Liver (tissue), 9 donors: ENCODE data around the gene PROZ. TPM values are rescaled to one million over a fixed set of nuclear protein-coding genes. Genes with fewer than 3 reads are reported as not detected.

ENCODE experiments used
- DNase-seq: peaks from one replicate; pipeline ENCODE4 v3.0.0-alpha.2; 2017; ENCODE audit warnings: low spot score
- H3K27ac ChIP-seq, 2 donors: one replicate each; pipeline ENCODE4 v1.7.0; 2013; ENCODE audit warnings: inconsistent platforms in 2 of 2, low read length in 2 of 2, control low read depth in 1 of 2, low read depth in 1 of 2, mild to moderate bottlenecking in 1 of 2
- H3K27me3 ChIP-seq, 4 donors: one replicate each; pipeline versions ENCODE4 v1.6.1 to v1.7.0; 2013; ENCODE audit warnings: low read length in 3 of 4, inconsistent platforms in 1 of 4, mild to moderate bottlenecking in 1 of 4, moderate library complexity in 1 of 4; ENCODE audit not compliant: control insufficient read depth in 4 of 4, insufficient read depth in 4 of 4
- H3K36me3 ChIP-seq, 4 donors: one replicate each; pipeline versions ENCODE4 v1.6.1 to v1.7.0; 2013; ENCODE audit warnings: low read length in 3 of 4, mild to moderate bottlenecking in 3 of 4, low read depth in 1 of 4, moderate library complexity in 1 of 4; ENCODE audit not compliant: control insufficient read depth in 4 of 4, insufficient read depth in 3 of 4
- H3K4me1 ChIP-seq, 4 donors: one replicate each; pipeline versions ENCODE4 v1.6.1 to v1.7.0; 2013; ENCODE audit warnings: low read length in 3 of 4, mild to moderate bottlenecking in 3 of 4, moderate library complexity in 1 of 4; ENCODE audit not compliant: control insufficient read depth in 4 of 4, insufficient read depth in 4 of 4
- H3K4me3 ChIP-seq, 3 donors: one replicate each; pipeline versions ENCODE4 v1.6.1 to v1.7.0; 2013; ENCODE audit warnings: low read length in 3 of 3, control low read depth in 1 of 3, low read depth in 1 of 3, mild to moderate bottlenecking in 1 of 3
- H3K9ac ChIP-seq, 2 donors: one replicate each; pipeline ENCODE4 v1.7.0; 2013; ENCODE audit warnings: low read length in 2 of 2, mild to moderate bottlenecking in 2 of 2, moderate library complexity in 2 of 2, control low read depth in 1 of 2, low read depth in 1 of 2
- H3K9me3 ChIP-seq, 4 donors: one replicate each; pipeline versions ENCODE4 v1.6.1 to v1.7.0; 2013; ENCODE audit warnings: low read length in 3 of 4; ENCODE audit not compliant: control insufficient read depth in 4 of 4
- EGR1 ChIP-seq, 2 donors: IDR thresholded peaks; 2 replicates each; pipeline ENCODE4 v1.6.1; 2016 to 2018; ENCODE audit warnings: antibody characterized with exemption in 2 of 2, low read depth in 2 of 2
- FOXA1 ChIP-seq: IDR thresholded peaks from 2 replicates; pipeline ENCODE4 v1.6.1; 2016; ENCODE audit warnings: antibody characterized with exemption
- FOXA2 ChIP-seq: IDR thresholded peaks from 2 replicates; pipeline ENCODE4 v1.6.1; 2016; ENCODE audit warnings: antibody characterized with exemption
- GABPA ChIP-seq, 2 donors: IDR thresholded peaks in 1 of 2; conservative IDR thresholded peaks in 1 of 2; 2 replicates each; pipeline ENCODE4 v1.6.1; 2016; ENCODE audit warnings: antibody characterized with exemption in 2 of 2, mild to moderate bottlenecking in 1 of 2, moderate library complexity in 1 of 2
- HNF4A ChIP-seq, 2 donors: conservative IDR thresholded peaks; 2 replicates each; pipeline ENCODE4 v1.6.1; 2016; ENCODE audit warnings: antibody characterized with exemption in 2 of 2, mild to moderate bottlenecking in 2 of 2
- HNF4G ChIP-seq: IDR thresholded peaks from 2 replicates; pipeline ENCODE4 v1.6.1; 2016; ENCODE audit warnings: antibody characterized with exemption
- JUND ChIP-seq, 2 donors: IDR thresholded peaks; 2 replicates each; pipeline ENCODE4 v1.6.1; 2016; ENCODE audit warnings: antibody characterized with exemption in 2 of 2
- NR2F2 ChIP-seq: IDR thresholded peaks from 2 replicates; pipeline ENCODE4 v1.6.1; 2016; ENCODE audit warnings: antibody characterized with exemption
- RAD21 ChIP-seq, 2 donors: IDR thresholded peaks; 2 replicates each; pipeline ENCODE4 v1.6.1; 2016; ENCODE audit warnings: antibody characterized with exemption in 2 of 2, mild to moderate bottlenecking in 2 of 2
- RXRA ChIP-seq, 2 donors: IDR thresholded peaks; 2 replicates each; pipeline ENCODE4 v1.6.1; 2017 to 2018; ENCODE audit warnings: antibody characterized with exemption in 2 of 2, mild to moderate bottlenecking in 1 of 2
- SP1 ChIP-seq: IDR thresholded peaks from 2 replicates; pipeline ENCODE4 v1.6.1; 2018; ENCODE audit warnings: antibody characterized with exemption, mild to moderate bottlenecking
- TAF1 ChIP-seq: conservative IDR thresholded peaks from 2 replicates; pipeline ENCODE4 v1.6.1; 2016; ENCODE audit warnings: antibody characterized with exemption, mild to moderate bottlenecking
- YY1 ChIP-seq: IDR thresholded peaks from 2 replicates; pipeline ENCODE4 v1.6.1; 2016; ENCODE audit warnings: antibody characterized with exemption, mild to moderate bottlenecking
- WGBS: extraction: QIAGEN DNeasy Blood & Tissue Kit; methylation state at CpG from one replicate; pipeline ENCODE4 v1.1.7; 2013; 5-methylcytosine and 5-hydroxymethylcytosine counted together
- polyA plus RNA-seq, 2 donors: library from polyadenylated mRNA; stranded (reverse) in 1 of 2; unstranded in 1 of 2; fragments of 200-250 nt in 1 of 2; fragments of >200 nt in 1 of 2; fragmentation: Nextera tagmentation in 1 of 2; extraction: Ambion mirVana in 1 of 2; gene quantifications; one replicate each; pipeline versions ENCODE4 v1.2.1 to v1.2.3, GENCODE V29; 2013 to 2015
- total RNA-seq, 2 donors: library from RNA; depleted of rRNA; stranded (reverse); fragments of >200 nt; gene quantifications; one replicate each; pipeline ENCODE4 v1.2.3, GENCODE V29; 2014
- TF ChIP-seq, protein P1 (sequence below): IDR thresholded peaks from 2 replicates; pipeline ENCODE4 v1.6.1; 2016; ENCODE audit warnings: antibody characterized with exemption
- TF ChIP-seq, protein P2 (sequence below): fragments of 150-350 bp; IDR thresholded peaks from 2 replicates; pipeline ENCODE4 v1.5.1; 2017; ENCODE audit warnings: improper control_type of control experiment, low read depth, low read length; ENCODE audit not compliant: missing input control
- TF ChIP-seq, protein P3 (sequence below): IDR thresholded peaks from 2 replicates; pipeline ENCODE4 v1.6.1; 2016; ENCODE audit warnings: antibody characterized with exemption
- TF ChIP-seq, protein P4 (sequence below): IDR thresholded peaks from 2 replicates; pipeline ENCODE4 v1.6.1; 2016; ENCODE audit warnings: antibody characterized with exemption
- TF ChIP-seq, protein P5 (sequence below): IDR thresholded peaks from 2 replicates; pipeline ENCODE4 v1.6.1; 2016; ENCODE audit warnings: antibody characterized with exemption, mild to moderate bottlenecking
- donor health status: healthy.
- donor health status: healthy.
- donor health status: healthy.
- donor health status: healthy.
- donor health status: healthy.

The PROZ gene
- total and polyA plus RNA-seq, 4 donors: 10.6 to 40.7 (median 30.3) TPM

DNA sequence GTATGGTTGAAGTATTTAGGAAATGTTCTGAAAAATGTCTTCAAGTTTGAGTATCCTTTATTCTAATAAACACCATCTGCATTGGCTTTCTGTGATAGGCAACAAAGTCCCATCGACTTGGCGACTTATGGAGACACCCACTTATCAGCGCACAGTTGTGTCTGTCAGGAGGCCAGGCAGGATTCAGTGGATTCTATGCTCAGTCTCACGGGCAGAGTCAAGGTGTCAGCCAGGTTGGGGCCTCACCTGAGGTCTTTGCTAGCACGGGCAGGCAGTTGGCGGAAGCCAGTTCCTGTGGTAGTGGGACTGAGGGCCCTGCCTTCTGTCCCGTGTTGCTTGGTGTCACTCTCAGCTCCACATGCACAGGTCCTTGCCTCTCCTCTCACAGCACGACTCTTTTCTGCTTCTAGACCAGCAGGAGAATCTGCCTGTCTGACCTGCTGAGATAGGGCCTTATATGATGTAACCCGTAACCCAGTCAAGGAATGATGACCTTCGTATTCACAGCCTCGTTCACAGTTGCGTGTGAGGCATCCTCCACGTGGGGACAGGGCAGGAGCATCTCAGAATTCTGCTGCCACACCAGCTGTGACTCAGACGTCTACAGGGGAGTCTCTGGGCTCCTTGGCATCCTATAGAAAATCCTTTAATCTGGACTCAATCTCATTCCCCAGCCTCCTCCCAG, 61.0 kb downstream of the PROZ start:
- Histone ChIP-seq H3K27ac (peak overlapping the region; percentile 57 to 69), H3K4me1 (peaks cover 21 to 48% (median 38%) of the 10 kb centered on the region in 4 donors), H3K9me3 (no peaks in the 10 kb centered on the region), H3K9ac (peak overlapping the region in 1 of 2 donors; percentile 30), H3K4me3 (no peak overlapping the region), H3K27me3 (no peaks in the 10 kb centered on the region), H3K36me3 (peaks cover under 1 to 12% (median 7%) of the 10 kb centered on the region in 4 donors)
- TF ChIP-seq EGR1 (IDR thresholded peaks at IDR 0.05; ENCODE audit: low read depth in 2 of 2): no peak
- TF ChIP-seq RAD21 (IDR thresholded peaks at IDR 0.05): peak in 1 of 2 donors; percentile 8
- WGBS: 66% methylated on average over 14 of the region's 14 CpGs
- peak; percentile 59 for DNase-seq

DNA sequence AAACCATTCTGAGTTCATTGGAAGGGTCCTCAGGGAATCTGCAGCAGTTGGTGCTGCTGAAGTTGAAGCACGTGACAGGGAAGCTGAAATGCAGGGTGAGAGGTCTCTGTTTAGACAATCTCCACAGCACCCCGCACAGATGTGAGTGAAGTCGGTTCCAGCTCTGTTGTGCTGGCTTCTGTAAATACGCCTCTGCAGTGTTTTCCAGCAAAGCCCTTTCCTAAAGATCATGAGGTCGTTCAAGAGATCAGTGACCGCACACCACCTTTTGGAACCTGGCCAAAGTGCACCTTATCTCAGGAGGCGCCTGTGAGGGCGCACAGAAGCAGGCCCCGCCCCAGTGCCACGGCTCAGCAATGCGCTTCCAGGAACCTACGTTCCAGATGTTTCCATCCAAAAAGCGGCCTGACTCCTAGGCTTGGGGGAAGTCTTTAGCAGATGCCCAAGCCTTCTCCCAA, 61.7 kb downstream of the PROZ start:
- H3K27ac ChIP-seq: peak overlapping the region; percentile 57 to 69
- peaks cover 16 to 41% (median 35%) of the 10 kb centered on the region in 4 donors for H3K4me1 ChIP-seq
- H3K9me3 ChIP-seq: no peaks in the 10 kb centered on the region
- H3K9ac ChIP-seq: peak overlapping the region in 1 of 2 donors; percentile 30
- 27% methylated on average over 13 of the region's 13 CpGs for WGBS
- TF ChIP-seq TAF1 (no peak), JUND (IDR thresholded peaks at IDR 0.05) (peak in 1 of 2 donors; percentile 75), SP1 (peak; percentile 90), FOXA1 (peak; percentile 82), RAD21 (IDR thresholded peaks at IDR 0.05) (peak; percentile 30 to 46), GABPA (IDR thresholded peaks at IDR 0.05 in 1 of 2, conservative IDR thresholded peaks at IDR 0.05 in 1 of 2) (peak in 1 of 2 donors; percentile 67), RXRA (IDR thresholded peaks at IDR 0.05) (peak; percentile 97 to 98), NR2F2 (peak; percentile 88), HNF4A (conservative IDR thresholded peaks at IDR 0.05) (peak; percentile 89 to 90), HNF4G (peak; percentile 22), EGR1 (IDR thresholded peaks at IDR 0.05; ENCODE audit: low read depth in 2 of 2) (peak; percentile 38 to 69), YY1 (peak; percentile 52), FOXA2 (peak; percentile 92)
- TF ChIP-seq, protein P1, sequence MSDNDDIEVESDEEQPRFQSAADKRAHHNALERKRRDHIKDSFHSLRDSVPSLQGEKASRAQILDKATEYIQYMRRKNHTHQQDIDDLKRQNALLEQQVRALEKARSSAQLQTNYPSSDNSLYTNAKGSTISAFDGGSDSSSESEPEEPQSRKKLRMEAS: peak; percentile 79
- TF ChIP-seq, protein P2, sequence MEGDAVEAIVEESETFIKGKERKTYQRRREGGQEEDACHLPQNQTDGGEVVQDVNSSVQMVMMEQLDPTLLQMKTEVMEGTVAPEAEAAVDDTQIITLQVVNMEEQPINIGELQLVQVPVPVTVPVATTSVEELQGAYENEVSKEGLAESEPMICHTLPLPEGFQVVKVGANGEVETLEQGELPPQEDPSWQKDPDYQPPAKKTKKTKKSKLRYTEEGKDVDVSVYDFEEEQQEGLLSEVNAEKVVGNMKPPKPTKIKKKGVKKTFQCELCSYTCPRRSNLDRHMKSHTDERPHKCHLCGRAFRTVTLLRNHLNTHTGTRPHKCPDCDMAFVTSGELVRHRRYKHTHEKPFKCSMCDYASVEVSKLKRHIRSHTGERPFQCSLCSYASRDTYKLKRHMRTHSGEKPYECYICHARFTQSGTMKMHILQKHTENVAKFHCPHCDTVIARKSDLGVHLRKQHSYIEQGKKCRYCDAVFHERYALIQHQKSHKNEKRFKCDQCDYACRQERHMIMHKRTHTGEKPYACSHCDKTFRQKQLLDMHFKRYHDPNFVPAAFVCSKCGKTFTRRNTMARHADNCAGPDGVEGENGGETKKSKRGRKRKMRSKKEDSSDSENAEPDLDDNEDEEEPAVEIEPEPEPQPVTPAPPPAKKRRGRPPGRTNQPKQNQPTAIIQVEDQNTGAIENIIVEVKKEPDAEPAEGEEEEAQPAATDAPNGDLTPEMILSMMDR: no peak
- TF ChIP-seq, protein P3, sequence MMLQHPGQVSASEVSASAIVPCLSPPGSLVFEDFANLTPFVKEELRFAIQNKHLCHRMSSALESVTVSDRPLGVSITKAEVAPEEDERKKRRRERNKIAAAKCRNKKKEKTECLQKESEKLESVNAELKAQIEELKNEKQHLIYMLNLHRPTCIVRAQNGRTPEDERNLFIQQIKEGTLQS: no peak
- TF ChIP-seq, protein P4, sequence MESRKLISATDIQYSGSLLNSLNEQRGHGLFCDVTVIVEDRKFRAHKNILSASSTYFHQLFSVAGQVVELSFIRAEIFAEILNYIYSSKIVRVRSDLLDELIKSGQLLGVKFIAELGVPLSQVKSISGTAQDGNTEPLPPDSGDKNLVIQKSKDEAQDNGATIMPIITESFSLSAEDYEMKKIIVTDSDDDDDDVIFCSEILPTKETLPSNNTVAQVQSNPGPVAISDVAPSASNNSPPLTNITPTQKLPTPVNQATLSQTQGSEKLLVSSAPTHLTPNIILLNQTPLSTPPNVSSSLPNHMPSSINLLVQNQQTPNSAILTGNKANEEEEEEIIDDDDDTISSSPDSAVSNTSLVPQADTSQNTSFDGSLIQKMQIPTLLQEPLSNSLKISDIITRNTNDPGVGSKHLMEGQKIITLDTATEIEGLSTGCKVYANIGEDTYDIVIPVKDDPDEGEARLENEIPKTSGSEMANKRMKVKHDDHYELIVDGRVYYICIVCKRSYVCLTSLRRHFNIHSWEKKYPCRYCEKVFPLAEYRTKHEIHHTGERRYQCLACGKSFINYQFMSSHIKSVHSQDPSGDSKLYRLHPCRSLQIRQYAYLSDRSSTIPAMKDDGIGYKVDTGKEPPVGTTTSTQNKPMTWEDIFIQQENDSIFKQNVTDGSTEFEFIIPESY: peak; percentile 88
- TF ChIP-seq, protein P5, sequence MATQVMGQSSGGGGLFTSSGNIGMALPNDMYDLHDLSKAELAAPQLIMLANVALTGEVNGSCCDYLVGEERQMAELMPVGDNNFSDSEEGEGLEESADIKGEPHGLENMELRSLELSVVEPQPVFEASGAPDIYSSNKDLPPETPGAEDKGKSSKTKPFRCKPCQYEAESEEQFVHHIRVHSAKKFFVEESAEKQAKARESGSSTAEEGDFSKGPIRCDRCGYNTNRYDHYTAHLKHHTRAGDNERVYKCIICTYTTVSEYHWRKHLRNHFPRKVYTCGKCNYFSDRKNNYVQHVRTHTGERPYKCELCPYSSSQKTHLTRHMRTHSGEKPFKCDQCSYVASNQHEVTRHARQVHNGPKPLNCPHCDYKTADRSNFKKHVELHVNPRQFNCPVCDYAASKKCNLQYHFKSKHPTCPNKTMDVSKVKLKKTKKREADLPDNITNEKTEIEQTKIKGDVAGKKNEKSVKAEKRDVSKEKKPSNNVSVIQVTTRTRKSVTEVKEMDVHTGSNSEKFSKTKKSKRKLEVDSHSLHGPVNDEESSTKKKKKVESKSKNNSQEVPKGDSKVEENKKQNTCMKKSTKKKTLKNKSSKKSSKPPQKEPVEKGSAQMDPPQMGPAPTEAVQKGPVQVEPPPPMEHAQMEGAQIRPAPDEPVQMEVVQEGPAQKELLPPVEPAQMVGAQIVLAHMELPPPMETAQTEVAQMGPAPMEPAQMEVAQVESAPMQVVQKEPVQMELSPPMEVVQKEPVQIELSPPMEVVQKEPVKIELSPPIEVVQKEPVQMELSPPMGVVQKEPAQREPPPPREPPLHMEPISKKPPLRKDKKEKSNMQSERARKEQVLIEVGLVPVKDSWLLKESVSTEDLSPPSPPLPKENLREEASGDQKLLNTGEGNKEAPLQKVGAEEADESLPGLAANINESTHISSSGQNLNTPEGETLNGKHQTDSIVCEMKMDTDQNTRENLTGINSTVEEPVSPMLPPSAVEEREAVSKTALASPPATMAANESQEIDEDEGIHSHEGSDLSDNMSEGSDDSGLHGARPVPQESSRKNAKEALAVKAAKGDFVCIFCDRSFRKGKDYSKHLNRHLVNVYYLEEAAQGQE: peak; percentile 53
- peaks cover 2 to 17% (median 11%) of the 10 kb centered on the region in 4 donors for H3K36me3 ChIP-seq
- DNase-seq: peak; percentile 93
- H3K4me3 ChIP-seq: no peak overlapping the region
- no peaks in the 10 kb centered on the region for H3K27me3 ChIP-seq
